ENCODE data around the gene FECH.
A peak's percentile ranks its signal among the peaks of the same experiment; 100 is the strongest.

Gene FECH

DNA sequence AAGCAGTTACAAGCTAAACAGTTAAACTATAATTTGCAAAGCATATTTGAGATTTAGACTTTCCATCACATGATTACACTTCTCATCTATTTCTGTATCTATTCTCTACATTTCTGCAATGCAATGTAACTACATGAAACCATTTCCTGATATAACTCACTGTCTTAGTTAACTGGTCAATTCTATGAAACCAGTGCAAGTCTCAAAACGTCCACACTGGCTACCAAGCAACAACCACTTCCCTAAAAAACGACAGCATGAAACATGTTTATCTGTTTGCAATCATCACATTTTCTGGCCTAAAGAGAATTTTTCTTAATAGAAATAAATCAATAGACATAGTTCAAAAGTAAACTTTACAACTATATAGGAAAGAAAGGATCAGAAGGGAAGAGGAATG lies 17.4 kb downstream of the FECH start (continued):
- TF ChIP-seq, protein P1, sequence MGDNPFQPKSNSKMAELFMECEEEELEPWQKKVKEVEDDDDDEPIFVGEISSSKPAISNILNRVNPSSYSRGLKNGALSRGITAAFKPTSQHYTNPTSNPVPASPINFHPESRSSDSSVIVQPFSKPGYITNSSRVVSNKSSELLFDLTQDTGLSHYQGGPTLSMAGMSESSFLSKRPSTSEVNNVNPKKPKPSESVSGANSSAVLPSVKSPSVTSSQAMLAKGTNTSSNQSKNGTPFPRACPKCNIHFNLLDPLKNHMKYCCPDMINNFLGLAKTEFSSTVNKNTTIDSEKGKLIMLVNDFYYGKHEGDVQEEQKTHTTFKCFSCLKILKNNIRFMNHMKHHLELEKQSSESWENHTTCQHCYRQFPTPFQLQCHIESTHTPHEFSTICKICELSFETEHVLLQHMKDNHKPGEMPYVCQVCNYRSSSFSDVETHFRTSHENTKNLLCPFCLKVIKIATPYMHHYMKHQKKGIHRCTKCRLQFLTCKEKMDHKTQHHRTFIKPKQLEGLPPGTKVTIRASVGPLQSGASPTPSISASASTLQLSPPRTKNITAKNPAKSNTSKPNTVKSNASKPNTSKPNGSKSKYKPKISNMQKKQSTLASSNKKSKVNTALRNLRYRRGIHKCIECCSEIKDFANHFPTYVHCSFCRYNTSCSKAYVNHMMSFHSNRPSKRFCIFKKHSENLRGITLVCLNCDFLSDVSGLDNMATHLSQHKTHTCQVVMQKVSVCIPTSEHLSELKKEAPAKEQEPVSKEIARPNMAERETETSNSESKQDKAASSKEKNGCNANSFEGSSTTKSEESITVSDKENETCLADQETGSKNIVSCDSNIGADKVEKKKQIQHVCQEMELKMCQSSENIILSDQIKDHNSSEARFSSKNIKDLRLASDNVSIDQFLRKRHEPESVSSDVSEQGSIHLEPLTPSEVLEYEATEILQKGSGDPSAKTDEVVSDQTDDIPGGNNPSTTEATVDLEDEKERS (tag by site-specific recombination; IDR thresholded peaks at IDR 0.05) = no peak
- TF ChIP-seq, protein P2, sequence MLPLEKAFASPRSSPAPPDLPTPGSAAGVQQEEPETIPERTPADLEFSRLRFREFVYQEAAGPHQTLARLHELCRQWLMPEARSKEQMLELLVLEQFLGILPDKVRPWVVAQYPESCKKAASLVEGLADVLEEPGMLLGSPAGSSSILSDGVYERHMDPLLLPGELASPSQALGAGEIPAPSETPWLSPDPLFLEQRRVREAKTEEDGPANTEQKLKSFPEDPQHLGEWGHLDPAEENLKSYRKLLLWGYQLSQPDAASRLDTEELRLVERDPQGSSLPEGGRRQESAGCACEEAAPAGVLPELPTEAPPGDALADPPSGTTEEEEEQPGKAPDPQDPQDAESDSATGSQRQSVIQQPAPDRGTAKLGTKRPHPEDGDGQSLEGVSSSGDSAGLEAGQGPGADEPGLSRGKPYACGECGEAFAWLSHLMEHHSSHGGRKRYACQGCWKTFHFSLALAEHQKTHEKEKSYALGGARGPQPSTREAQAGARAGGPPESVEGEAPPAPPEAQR (tag by site-specific recombination; IDR thresholded peaks at IDR 0.05) = no peak
- TF ChIP-seq ZFHX2 (tag by site-specific recombination; conservative IDR thresholded peaks at IDR 0.05) (no peak), ZNF521 (tag by site-specific recombination; IDR thresholded peaks at IDR 0.05) (no peak)

DNA sequence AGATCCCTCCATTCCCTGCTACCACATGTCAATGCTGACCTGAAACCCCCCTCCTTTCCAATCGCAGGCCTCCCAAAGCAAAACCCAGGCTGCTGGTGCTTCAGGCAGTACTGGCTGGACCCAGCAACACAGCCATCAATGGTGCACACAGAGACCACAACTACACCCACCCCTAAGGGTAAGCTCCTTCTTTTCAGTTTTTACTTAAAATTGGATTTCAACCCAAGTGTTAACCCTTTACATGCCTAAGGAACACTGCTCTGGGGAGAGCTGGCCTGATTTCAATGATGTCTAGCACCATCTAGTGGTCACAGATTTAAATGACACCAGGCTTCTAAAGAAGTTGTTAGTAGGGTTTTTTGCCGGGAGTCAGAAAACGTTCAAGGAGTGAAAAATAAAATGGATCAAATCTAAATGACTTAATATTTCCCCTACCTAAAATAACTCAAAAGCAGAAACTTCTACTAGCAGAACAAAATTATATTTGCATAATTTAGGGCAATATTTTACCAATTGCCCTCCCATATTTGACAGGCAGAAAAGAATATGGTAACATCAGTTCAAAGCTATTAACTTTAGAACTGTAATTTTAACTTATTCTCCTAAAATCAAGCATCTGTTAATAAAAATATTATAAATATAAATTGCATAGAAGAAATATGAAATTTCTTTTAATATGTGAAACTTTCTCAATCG lies 24.6 kb downstream of the FECH start:
- Histone ChIP-seq H3K4me1 (ENCODE audit: control insufficient read depth, insufficient read depth, low read length) (no peaks in the 10 kb centered on the region), H3K27ac (ENCODE audit: extremely low read depth, low read depth, low read length) (no peak overlapping the region), H3K4me3 (ENCODE audit: low read depth, low read length) (no peak overlapping the region), H3K36me3 (ENCODE audit: control insufficient read depth in 2 of 2, insufficient read depth in 1 of 2, low read length in 2 of 2) (peaks cover 32 to 66% of the 10 kb centered on the region in 2 experiments), H3K9me3 (ENCODE audit: control insufficient read depth, insufficient read depth, low read depth, low read length) (no peaks in the 10 kb centered on the region)
- ChIA-PET CTCF (interaction anchor here (0.6 to 2.3 kb wide), 41 partner anchors 9 to 964 kb away, joined by 3 to 19 read pairs (median 4); partner anchors contain the start of gene ONECUT2), POLR2A (interaction anchor here (0.5 to 0.7 kb wide), 2 partner anchors 63 to 127 kb away, joined by 3 to 5 read pairs; partner anchors contain the start of gene ONECUT2)
- TF ChIP-seq ZNF654 (tag by site-specific recombination; IDR thresholded peaks at IDR 0.05; ENCODE audit: low read depth) (peak; percentile 73), HOXC10 (CRISPR knock-in tag; IDR thresholded peaks at IDR 0.05) (no peak), ZNF211 (tag by site-specific recombination; IDR thresholded peaks at IDR 0.05; ENCODE audit: low read depth) (no peak), ZNF830 (tag by site-specific recombination; IDR thresholded peaks at IDR 0.05; ENCODE audit: low read depth) (0 out of 2 replicates have a peak, but pooled peaks have one; percentile 10), ZXDB (tag by site-specific recombination; IDR thresholded peaks at IDR 0.05) (no peak)
- TF ChIP-seq, protein P3, sequence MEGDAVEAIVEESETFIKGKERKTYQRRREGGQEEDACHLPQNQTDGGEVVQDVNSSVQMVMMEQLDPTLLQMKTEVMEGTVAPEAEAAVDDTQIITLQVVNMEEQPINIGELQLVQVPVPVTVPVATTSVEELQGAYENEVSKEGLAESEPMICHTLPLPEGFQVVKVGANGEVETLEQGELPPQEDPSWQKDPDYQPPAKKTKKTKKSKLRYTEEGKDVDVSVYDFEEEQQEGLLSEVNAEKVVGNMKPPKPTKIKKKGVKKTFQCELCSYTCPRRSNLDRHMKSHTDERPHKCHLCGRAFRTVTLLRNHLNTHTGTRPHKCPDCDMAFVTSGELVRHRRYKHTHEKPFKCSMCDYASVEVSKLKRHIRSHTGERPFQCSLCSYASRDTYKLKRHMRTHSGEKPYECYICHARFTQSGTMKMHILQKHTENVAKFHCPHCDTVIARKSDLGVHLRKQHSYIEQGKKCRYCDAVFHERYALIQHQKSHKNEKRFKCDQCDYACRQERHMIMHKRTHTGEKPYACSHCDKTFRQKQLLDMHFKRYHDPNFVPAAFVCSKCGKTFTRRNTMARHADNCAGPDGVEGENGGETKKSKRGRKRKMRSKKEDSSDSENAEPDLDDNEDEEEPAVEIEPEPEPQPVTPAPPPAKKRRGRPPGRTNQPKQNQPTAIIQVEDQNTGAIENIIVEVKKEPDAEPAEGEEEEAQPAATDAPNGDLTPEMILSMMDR (tag by site-specific recombination; IDR thresholded peaks at IDR 0.05) = peak; percentile 62

DNA sequence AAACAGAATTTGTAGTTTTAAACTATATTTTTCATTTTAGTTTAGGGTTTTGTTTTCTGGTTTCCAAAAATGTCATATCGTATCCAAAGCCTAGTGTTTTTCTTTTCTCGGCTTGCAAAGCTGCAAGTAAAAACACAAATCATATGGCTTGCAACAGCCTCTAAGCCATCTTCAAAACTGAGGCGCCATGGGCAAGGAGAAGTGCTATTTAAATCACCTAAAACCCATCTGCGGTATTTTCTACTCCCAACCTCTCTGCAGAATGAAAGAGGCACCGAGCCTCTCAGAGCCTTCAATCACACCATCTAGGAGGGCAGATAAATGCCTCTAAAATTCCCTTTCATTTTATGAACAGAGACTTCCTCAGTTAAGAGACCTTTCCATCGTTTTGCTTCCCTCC lies 25.2 kb downstream of the FECH start:
- no peak overlapping the region for H3K27ac ChIP-seq (ENCODE audit: extremely low read depth, low read depth, low read length)
- no peaks in the 10 kb centered on the region for H3K9me3 ChIP-seq (ENCODE audit: control insufficient read depth, insufficient read depth, low read depth, low read length)
- CTCF ChIA-PET = interaction anchor here (0.6 to 2.3 kb wide), 29 partner anchors 8 to 965 kb away, joined by 3 to 19 read pairs (median 4); partner anchors contain the start of gene ONECUT2
- peaks cover 36 to 66% of the 10 kb centered on the region in 2 experiments for H3K36me3 ChIP-seq (ENCODE audit: control insufficient read depth in 2 of 2, insufficient read depth in 1 of 2, low read length in 2 of 2)
- POLR2A ChIA-PET = no interaction called here
- TF ChIP-seq ZNF292 (tag by site-specific recombination; IDR thresholded peaks at IDR 0.05; ENCODE audit: borderline replicate concordance, low read depth) (no peak), BCL11A (tag by site-specific recombination; IDR thresholded peaks at IDR 0.05; ENCODE audit: low read depth) (no peak), ZNF510 (tag by site-specific recombination; IDR thresholded peaks at IDR 0.05; ENCODE audit: insufficient replicate concordance) (no peak), ZNF555 (tag by site-specific recombination; conservative IDR thresholded peaks at IDR 0.05) (no peak), ZNF266 (tag by site-specific recombination; IDR thresholded peaks at IDR 0.05; ENCODE audit: low read depth) (no peak)
- TF ChIP-seq, protein P4, sequence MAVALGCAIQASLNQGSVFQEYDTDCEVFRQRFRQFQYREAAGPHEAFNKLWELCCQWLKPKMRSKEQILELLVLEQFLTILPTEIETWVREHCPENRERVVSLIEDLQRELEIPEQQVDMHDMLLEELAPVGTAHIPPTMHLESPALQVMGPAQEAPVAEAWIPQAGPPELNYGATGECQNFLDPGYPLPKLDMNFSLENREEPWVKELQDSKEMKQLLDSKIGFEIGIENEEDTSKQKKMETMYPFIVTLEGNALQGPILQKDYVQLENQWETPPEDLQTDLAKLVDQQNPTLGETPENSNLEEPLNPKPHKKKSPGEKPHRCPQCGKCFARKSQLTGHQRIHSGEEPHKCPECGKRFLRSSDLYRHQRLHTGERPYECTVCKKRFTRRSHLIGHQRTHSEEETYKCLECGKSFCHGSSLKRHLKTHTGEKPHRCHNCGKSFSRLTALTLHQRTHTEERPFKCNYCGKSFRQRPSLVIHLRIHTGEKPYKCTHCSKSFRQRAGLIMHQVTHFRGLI (tag by site-specific recombination; IDR thresholded peaks at IDR 0.05) = no peak
- H3K4me1 ChIP-seq (ENCODE audit: control insufficient read depth, insufficient read depth, low read length) = no peaks in the 10 kb centered on the region
- no peak overlapping the region for H3K4me3 ChIP-seq (ENCODE audit: low read depth, low read length)
